ENCODE data around the gene RFX7.

DNA sequence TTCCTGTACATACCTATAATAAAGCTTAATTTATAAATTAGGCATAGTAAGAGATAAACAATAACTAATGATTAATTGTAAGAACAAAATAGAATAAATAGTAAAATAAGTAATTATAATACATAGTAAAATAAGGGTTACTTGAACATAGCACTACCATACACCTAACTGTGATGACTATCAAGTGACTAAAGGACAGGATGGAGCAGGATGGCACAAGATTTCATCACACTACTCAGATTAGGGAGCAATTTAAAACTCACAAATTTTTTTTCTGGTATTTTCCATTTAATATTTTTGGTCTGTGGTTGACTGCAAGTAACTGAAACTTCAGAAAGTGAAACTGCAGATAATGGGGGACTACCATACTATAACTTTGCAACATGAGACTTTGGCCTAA is 14.8 kb downstream of the RFX7 start:
- no peak for TF ChIP-seq POLR2A (IDR thresholded peaks at IDR 0.05)
- TF ChIP-seq, protein P1, sequence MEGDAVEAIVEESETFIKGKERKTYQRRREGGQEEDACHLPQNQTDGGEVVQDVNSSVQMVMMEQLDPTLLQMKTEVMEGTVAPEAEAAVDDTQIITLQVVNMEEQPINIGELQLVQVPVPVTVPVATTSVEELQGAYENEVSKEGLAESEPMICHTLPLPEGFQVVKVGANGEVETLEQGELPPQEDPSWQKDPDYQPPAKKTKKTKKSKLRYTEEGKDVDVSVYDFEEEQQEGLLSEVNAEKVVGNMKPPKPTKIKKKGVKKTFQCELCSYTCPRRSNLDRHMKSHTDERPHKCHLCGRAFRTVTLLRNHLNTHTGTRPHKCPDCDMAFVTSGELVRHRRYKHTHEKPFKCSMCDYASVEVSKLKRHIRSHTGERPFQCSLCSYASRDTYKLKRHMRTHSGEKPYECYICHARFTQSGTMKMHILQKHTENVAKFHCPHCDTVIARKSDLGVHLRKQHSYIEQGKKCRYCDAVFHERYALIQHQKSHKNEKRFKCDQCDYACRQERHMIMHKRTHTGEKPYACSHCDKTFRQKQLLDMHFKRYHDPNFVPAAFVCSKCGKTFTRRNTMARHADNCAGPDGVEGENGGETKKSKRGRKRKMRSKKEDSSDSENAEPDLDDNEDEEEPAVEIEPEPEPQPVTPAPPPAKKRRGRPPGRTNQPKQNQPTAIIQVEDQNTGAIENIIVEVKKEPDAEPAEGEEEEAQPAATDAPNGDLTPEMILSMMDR (IDR thresholded peaks at IDR 0.05), result no peak
